IMR-90 (cell line): ENCODE measurements around the gene MAPRE2. TPM values are rescaled to one million over a fixed set of nuclear protein-coding genes. Genes with fewer than 3 reads are reported as not detected.

ENCODE experiments used
- ATAC-seq: fragments of 200-7000 bp; cut with Tn5 transposase; 2 replicates; pipeline ENCODE4 v1.9.1; 2020; ENCODE audit warnings: low read depth, mild to moderate bottlenecking, moderate library complexity
- BruUV-seq: library from RNA; stranded (reverse); fragments of 400-500 nt; replicated peaks from 2 replicates; lab custom pipeline; 2021; lab: Mats Ljungman, UMichigan
- CTCF ChIA-PET: fragments of 300-600 bp; formaldehyde crosslinking; extraction: SDS; loops from one replicate; lab custom pipeline; 2021; ENCODE audit warnings: antibody characterized with exemption; lab: Yijun Ruan, JAX
- POLR2A ChIA-PET: fragments of 300-600 bp; sonication (Branson Sonifier 250); formaldehyde crosslinking; loops from one replicate; lab custom pipeline; 2022; ENCODE audit warnings: antibody characterized with exemption; ENCODE audit not compliant: unreplicated experiment; lab: Charles Lee
- DNase-seq: peaks from one replicate; pipeline ENCODE4 v3.0.0; 2013
- H2AFZ ChIP-seq: replicated peaks from 2 replicates; pipeline ENCODE3; 2013; ENCODE audit warnings: low read length, mild to moderate bottlenecking; ENCODE audit not compliant: poor library complexity
- H2AK5ac ChIP-seq: 2 replicates; pipeline ENCODE4 v1.6.1; 2013; ENCODE audit warnings: low read depth, low read length, inconsistent platforms
- H2AK9ac ChIP-seq: replicated peaks from 2 replicates; pipeline ENCODE3; 2013; ENCODE audit warnings: mild to moderate bottlenecking, low read depth, low read length, moderate library complexity; ENCODE audit not compliant: poor library complexity
- H2BK120ac ChIP-seq: 2 replicates; pipeline ENCODE4 v1.6.1; 2013; ENCODE audit warnings: low read depth, low read length, inconsistent platforms
- H2BK15ac ChIP-seq: 3 replicates; pipeline ENCODE4 v1.6.1; 2013; ENCODE audit warnings: low read depth, low read length, inconsistent platforms
- H2BK20ac ChIP-seq: 2 replicates; pipeline ENCODE4 v1.6.1; 2013; ENCODE audit warnings: low read depth, mild to moderate bottlenecking, inconsistent platforms, low read length, moderate library complexity
- H2BK5ac ChIP-seq: 2 replicates; pipeline ENCODE4 v1.6.1; 2013; ENCODE audit warnings: mild to moderate bottlenecking, low read depth, low read length, inconsistent platforms; ENCODE audit not compliant: poor library complexity, severe bottlenecking
- H3K14ac ChIP-seq: replicated peaks from 2 replicates; pipeline ENCODE4 v1.6.1; 2013; ENCODE audit warnings: low read depth, low read length, inconsistent platforms
- H3K18ac ChIP-seq: 2 replicates; pipeline ENCODE4 v1.6.1; 2013; ENCODE audit warnings: low read depth, low read length, control low read depth
- H3K23ac ChIP-seq: 2 replicates; pipeline ENCODE4 v1.6.1; 2013; ENCODE audit warnings: low read depth, low read length, inconsistent platforms
- H3K27ac ChIP-seq: 2 replicates; pipeline ENCODE4 v1.5.1; 2013; ENCODE audit warnings: mild to moderate bottlenecking, control low read depth, low read length; ENCODE audit not compliant: insufficient read depth
- H3K27me3 ChIP-seq: 2 replicates; pipeline ENCODE4 v1.6.1; 2013; ENCODE audit warnings: low read length; ENCODE audit not compliant: control insufficient read depth, insufficient read depth
- H3K36me3 ChIP-seq: 2 replicates; pipeline ENCODE4 v1.6.1; 2013; ENCODE audit warnings: low read length, mixed read lengths; ENCODE audit not compliant: control insufficient read depth, insufficient read depth
- H3K4ac ChIP-seq: 2 replicates; pipeline ENCODE4 v1.6.1; 2013; ENCODE audit warnings: low read depth, low read length, inconsistent platforms
- H3K4me1 ChIP-seq: 2 replicates; pipeline ENCODE4 v1.6.1; 2013; ENCODE audit warnings: low read length, mixed read lengths; ENCODE audit not compliant: control insufficient read depth, insufficient read depth
- H3K4me2 ChIP-seq: 2 replicates; pipeline ENCODE4 v1.6.1; 2013; ENCODE audit warnings: low read depth, mild to moderate bottlenecking, control low read depth, low read length, moderate library complexity
- H3K4me3 ChIP-seq: 2 replicates; pipeline ENCODE4 v1.5.1; 2013; ENCODE audit warnings: low read depth, mild to moderate bottlenecking, control low read depth, low read length, moderate library complexity; ENCODE audit not compliant: insufficient read depth
- H3K56ac ChIP-seq: 2 replicates; pipeline ENCODE4 v1.6.1; 2013; ENCODE audit warnings: low read length, inconsistent platforms; ENCODE audit not compliant: insufficient read depth; ENCODE audit errors: extremely low read depth
- H3K79me1 ChIP-seq, 2 experiments: 2 replicates each; pipeline ENCODE4 v1.6.1; 2013; ENCODE audit warnings: low read length in 2 of 2, inconsistent platforms in 1 of 2, low read depth in 1 of 2
- H3K9ac ChIP-seq: 2 replicates; pipeline ENCODE4 v1.6.1; 2013; ENCODE audit warnings: low read depth, low read length, control low read depth
- H3K9me1 ChIP-seq: 2 replicates; pipeline ENCODE4 v1.6.1; 2013; ENCODE audit warnings: low read length, inconsistent platforms; ENCODE audit not compliant: insufficient read depth
- H3K9me3 ChIP-seq: 2 replicates; pipeline ENCODE4 v1.6.1; 2013; ENCODE audit warnings: low read length; ENCODE audit not compliant: control insufficient read depth, insufficient read depth
- H4K20me1 ChIP-seq: 2 replicates; pipeline ENCODE4 v1.6.1; 2013; ENCODE audit warnings: low read length, inconsistent platforms; ENCODE audit not compliant: insufficient read depth
- H4K5ac ChIP-seq: 2 replicates; pipeline ENCODE4 v1.6.1; 2013; ENCODE audit warnings: mild to moderate bottlenecking, low read depth, low read length, control low read depth
- H4K8ac ChIP-seq, 2 experiments: 2 replicates each; pipeline ENCODE4 v1.6.1; 2013; ENCODE audit warnings: low read depth in 2 of 2, low read length in 2 of 2, control low read depth in 1 of 2, inconsistent platforms in 1 of 2
- H4K91ac ChIP-seq: 2 replicates; pipeline ENCODE4 v1.6.1; 2013; ENCODE audit warnings: low read depth, low read length, inconsistent platforms; ENCODE audit not compliant: insufficient read depth
- RAD21 ChIP-seq: IDR thresholded peaks from 2 replicates; pipeline ENCODE4 v1.6.1; 2012; ENCODE audit warnings: low read length, improper control_type of control experiment
- RCOR1 ChIP-seq: IDR thresholded peaks from 2 replicates; pipeline ENCODE4 v1.6.1; 2012; ENCODE audit warnings: mild to moderate bottlenecking, low read length, improper control_type of control experiment; ENCODE audit not compliant: insufficient replicate concordance
- SMC3 ChIP-seq: fragments of 150-350 bp; IDR thresholded peaks from 2 replicates; pipeline ENCODE4 v1.6.1; 2016; ENCODE audit warnings: low read depth, mild to moderate bottlenecking, antibody characterized with exemption, low read length, moderate library complexity
- WGBS, 2 experiments: methylation state at CpG; one replicate each; pipeline versions ENCODE4 v1.1.5 to v1.1.7; 2013; ENCODE audit warnings: missing lambda C conversion rate in 2 of 2; ENCODE audit not compliant: insufficient read length in 1 of 2; ENCODE audit errors: extremely low coverage in 2 of 2; 5-methylcytosine and 5-hydroxymethylcytosine counted together
- dilution Hi-C: fragments of 300-500 bp; cut with HindIII; formaldehyde crosslinking; loops from one replicate; pipeline ENCODE4 v1.14.3; 2018; ENCODE audit warnings: low sequenced_read_pairs; ENCODE audit not compliant: unreplicated experiment
- in situ Hi-C: fragments of 300-500 bp; cut with MboI; formaldehyde crosslinking; loops from 3 replicates; pipeline ENCODE4 v1.14.3; 2019; ENCODE audit warnings: low sequenced_read_pairs, inconsistent platforms, mixed read lengths
- intact Hi-C: fragments of 100-400 bp; cut with micrococcal nuclease; formaldehyde crosslinking; loops from 2 replicates; pipeline ENCODE4 v1.10.0; 2022
- polyA plus RNA-seq, 3 experiments: library from polyadenylated mRNA; depleted of rRNA; stranded (reverse); fragments of >200 nt; gene quantifications; 2 replicates each; pipeline ENCODE4 v1.2.3, GENCODE V29; 2012; ENCODE audit warnings: low replicate concordance in 1 of 3
- total RNA-seq: library from RNA; depleted of rRNA; stranded (reverse); fragments of >200 nt; gene quantifications from 2 replicates; pipeline ENCODE4 v1.2.3, GENCODE V29; 2012
- TF ChIP-seq, protein P1 (sequence below): conservative IDR thresholded peaks from 2 replicates; pipeline ENCODE4 v1.5.1; 2012; ENCODE audit warnings: mild to moderate bottlenecking, low read depth, low read length, improper control_type of control experiment

Gene MAPRE2
- total and polyA plus RNA-seq, 2 of the 4 experiments (the other 2 are of a cell fraction): 19.6 to 23.8 TPM

DNA sequence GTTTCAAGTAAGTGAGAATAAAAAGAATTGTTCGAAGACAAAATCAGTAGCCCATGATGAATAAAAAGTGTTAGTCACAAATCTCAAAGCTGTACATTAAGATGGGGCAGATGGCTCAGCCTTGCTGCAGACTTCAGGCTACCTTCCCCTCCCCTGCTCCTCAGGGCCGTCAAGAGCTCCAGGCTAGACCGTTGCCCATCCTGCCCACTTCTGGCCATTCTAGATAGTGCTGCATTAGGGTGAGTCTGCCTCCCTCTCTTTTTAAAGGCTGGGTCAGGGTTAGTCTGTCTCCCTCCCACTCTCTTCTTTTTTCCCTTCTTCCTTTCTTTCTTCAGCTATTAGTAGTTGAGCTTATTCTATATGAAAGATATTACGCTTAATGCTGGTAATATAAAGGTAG is 86.0 kb downstream of the MAPRE2 start:
- H2AK9ac ChIP-seq: no peak overlapping the region
- no peaks in the 10 kb centered on the region for H3K79me1 ChIP-seq
- H3K23ac ChIP-seq: no peak overlapping the region
- no peak overlapping the region for H3K14ac ChIP-seq
- DNase-seq (peak; percentile 8), ATAC-seq (no peak)
- no peak overlapping the region for H2BK20ac ChIP-seq
- H3K9ac ChIP-seq: no peak overlapping the region
- H4K91ac ChIP-seq: no peak overlapping the region
- H2AFZ ChIP-seq: no peak overlapping the region
- H2BK15ac ChIP-seq: no peak overlapping the region
- no peak overlapping the region for H2BK5ac ChIP-seq
- no peaks in the 10 kb centered on the region for H3K4me1 ChIP-seq
- no peak overlapping the region for H4K8ac ChIP-seq
- in situ Hi-C loops (no loop called here), intact Hi-C loops (no loop called here), dilution Hi-C loops (no loop called here)
- H2AK5ac ChIP-seq: no peak overlapping the region
- H4K20me1 ChIP-seq: no peaks in the 10 kb centered on the region
- no peaks in the 10 kb centered on the region for H3K27me3 ChIP-seq
- no peaks in the 10 kb centered on the region for H3K9me3 ChIP-seq
- no peak overlapping the region for H3K18ac ChIP-seq
- H3K9me1 ChIP-seq: no peaks in the 10 kb centered on the region
- no peak overlapping the region for H3K27ac ChIP-seq
- no peak overlapping the region for H3K4me2 ChIP-seq
- POLR2A ChIA-PET: no interaction called here
- H3K36me3 ChIP-seq: peaks cover 4% of the 10 kb centered on the region; the same call in 1 of the 2 replicates
- no peak overlapping the region for H3K4ac ChIP-seq
- no CpG with 5 or more reads among the region's 4 CpGs for WGBS, 2 experiments
- no peak overlapping the region for H2BK120ac ChIP-seq
- no peak overlapping the region for H3K4me3 ChIP-seq
- no TSS peak for BruUV-seq
- H3K56ac ChIP-seq: no peak overlapping the region
- no peak for TF ChIP-seq RCOR1
- TF ChIP-seq SMC3: peak; percentile 21; the same call in 1 of the 2 replicates
- TF ChIP-seq, protein P1, sequence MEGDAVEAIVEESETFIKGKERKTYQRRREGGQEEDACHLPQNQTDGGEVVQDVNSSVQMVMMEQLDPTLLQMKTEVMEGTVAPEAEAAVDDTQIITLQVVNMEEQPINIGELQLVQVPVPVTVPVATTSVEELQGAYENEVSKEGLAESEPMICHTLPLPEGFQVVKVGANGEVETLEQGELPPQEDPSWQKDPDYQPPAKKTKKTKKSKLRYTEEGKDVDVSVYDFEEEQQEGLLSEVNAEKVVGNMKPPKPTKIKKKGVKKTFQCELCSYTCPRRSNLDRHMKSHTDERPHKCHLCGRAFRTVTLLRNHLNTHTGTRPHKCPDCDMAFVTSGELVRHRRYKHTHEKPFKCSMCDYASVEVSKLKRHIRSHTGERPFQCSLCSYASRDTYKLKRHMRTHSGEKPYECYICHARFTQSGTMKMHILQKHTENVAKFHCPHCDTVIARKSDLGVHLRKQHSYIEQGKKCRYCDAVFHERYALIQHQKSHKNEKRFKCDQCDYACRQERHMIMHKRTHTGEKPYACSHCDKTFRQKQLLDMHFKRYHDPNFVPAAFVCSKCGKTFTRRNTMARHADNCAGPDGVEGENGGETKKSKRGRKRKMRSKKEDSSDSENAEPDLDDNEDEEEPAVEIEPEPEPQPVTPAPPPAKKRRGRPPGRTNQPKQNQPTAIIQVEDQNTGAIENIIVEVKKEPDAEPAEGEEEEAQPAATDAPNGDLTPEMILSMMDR: 0 out of 2 replicates have a peak, but pooled peaks have one; percentile 11
- 0 out of 2 replicates have a peak, but pooled peaks have one; percentile 28 for TF ChIP-seq RAD21
- CTCF ChIA-PET: interaction anchor here (0.7 kb wide), 1 partner anchor 41 kb away, joined by 3 read pairs; no protein-coding TSS in a partner anchor
- no peak overlapping the region for H4K5ac ChIP-seq
